Mucosa of stomach (tissue), 1 donor: ENCODE measurements around the gene OR56A5.
"Not testable (repeated sequence)": the region's sequence is repeated elsewhere in the genome, so short reads cannot be mapped to it uniquely, and the experiment has no call there.

ENCODE experiments used
- H3K27me3 ChIP-seq: one replicate; pipeline ENCODE4 v1.7.0; 2013; ENCODE audit warnings: mild to moderate bottlenecking, low read length; ENCODE audit not compliant: control insufficient read depth, insufficient read depth
- H3K36me3 ChIP-seq: one replicate; pipeline ENCODE4 v1.7.0; 2013; ENCODE audit warnings: low read length; ENCODE audit not compliant: control insufficient read depth, insufficient read depth
- H3K4me1 ChIP-seq: one replicate; pipeline ENCODE4 v1.7.0; 2013; ENCODE audit warnings: mild to moderate bottlenecking, low read length; ENCODE audit not compliant: control insufficient read depth, insufficient read depth
- H3K4me3 ChIP-seq: one replicate; pipeline ENCODE4 v1.7.0; 2013; ENCODE audit warnings: low read length
- H3K9ac ChIP-seq: one replicate; pipeline ENCODE4 v1.7.0; 2013; ENCODE audit warnings: mild to moderate bottlenecking, low read length, moderate library complexity
- H3K9me3 ChIP-seq: one replicate; pipeline ENCODE4 v1.7.0; 2013; ENCODE audit warnings: mild to moderate bottlenecking, low read length, moderate library complexity; ENCODE audit not compliant: control insufficient read depth
- donor health status: Pancreatic carcinoma.

Gene OR56A5

DNA sequence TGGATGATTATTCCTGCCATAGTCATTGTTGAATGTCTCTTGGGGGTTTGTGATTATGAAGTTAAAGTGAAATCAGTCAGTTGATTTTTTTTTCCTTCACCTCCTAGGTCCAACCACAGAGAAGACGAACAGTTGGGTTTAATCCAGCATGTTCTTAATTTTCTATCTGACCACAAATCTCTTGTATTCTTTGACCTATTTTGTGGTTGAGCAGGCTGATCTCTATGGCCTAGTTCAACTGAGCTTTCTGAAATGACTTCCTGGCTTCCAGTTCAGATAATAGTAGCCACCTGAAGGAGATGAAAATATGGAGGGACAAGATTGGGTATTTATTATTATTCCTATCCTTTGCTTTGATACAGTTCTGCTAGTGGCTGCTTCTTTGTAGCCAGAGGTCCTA, 5.2 kb upstream of the OR56A5 start:
- Histone ChIP-seq H3K4me1 (no peaks in the 10 kb centered on the region), H3K4me3 (no peak overlapping the region), H3K9ac (no peak overlapping the region), H3K9me3 (no peaks in the 10 kb centered on the region), H3K27me3 (no peaks in the 10 kb centered on the region), H3K36me3 (no peaks in the 10 kb centered on the region)

- Histone ChIP-seq H3K4me3 (no peak overlapping the region), H3K36me3 (no peaks in the 10 kb centered on the region), H3K9me3 (no peaks in the 10 kb centered on the region), H3K27me3 (no peaks in the 10 kb centered on the region), H3K9ac (no peak overlapping the region), H3K4me1 (no peaks in the 10 kb centered on the region)
Observed at GRCh38 chr11:5967708-5968107, 586 bp downstream of the OR56A5 start.

DNA sequence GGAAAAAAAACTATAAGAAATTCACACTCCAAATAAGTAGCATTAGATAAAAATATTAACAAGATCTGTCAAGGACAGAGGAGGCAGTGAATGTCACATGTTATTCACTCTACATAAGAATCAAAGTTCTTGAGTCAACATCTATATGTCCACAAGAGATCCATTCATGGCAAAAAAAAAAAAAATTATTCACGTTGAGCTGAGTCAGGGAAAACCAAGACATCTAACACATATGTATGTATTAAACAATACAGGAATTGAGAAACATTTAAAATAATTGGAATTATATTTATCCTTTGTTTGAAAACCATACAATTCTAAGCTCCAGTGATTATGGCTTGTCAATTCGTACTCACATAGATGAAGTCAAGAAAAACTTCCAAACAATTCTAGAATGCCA, 1.3 kb downstream of the OR56A5 start:
- Histone ChIP-seq H3K36me3 (no peaks in the 10 kb centered on the region), H3K4me1 (no peaks in the 10 kb centered on the region)

DNA sequence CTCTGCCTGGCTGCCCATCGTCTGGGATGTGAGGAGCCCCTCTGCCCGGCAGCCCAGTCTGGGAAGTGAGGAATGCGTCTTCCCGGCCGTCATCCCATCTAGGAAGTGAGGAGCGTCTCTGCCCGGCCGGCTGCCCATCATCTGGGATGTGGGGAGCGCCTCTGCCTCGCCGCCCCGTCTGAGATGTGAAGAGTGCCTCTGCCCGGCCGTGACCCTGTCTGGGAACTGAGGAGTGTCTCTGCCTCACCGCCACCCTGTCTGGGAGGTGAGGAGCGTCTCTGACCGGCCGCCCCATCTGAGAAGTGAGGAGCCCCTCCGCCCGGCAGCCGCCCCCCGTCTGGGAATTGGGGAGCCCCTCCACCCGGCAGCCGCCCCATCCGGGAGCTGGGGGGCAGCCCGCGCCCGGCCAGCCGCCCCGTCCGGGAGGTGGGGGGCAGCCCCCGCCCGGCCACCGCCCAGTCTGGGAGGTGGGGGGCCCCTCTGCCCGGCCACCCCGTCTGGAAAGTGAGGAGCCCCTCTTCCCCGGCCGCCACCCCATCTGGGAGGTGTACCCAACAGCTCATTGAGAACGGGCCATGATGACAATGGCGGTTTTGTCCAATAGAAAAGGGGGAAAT, 7.5 kb downstream of the OR56A5 start:
- H3K27me3 ChIP-seq, H3K36me3 ChIP-seq, H3K9me3 ChIP-seq, H3K9ac ChIP-seq, H3K4me3 ChIP-seq, H3K4me1 ChIP-seq: not testable (repeated sequence)

More for the DNA sequence above, 1.3 kb downstream of the OR56A5 start:
- Histone ChIP-seq H3K9ac (no peak overlapping the region), H3K27me3 (no peaks in the 10 kb centered on the region), H3K9me3 (no peaks in the 10 kb centered on the region), H3K4me3 (no peak overlapping the region)

DNA sequence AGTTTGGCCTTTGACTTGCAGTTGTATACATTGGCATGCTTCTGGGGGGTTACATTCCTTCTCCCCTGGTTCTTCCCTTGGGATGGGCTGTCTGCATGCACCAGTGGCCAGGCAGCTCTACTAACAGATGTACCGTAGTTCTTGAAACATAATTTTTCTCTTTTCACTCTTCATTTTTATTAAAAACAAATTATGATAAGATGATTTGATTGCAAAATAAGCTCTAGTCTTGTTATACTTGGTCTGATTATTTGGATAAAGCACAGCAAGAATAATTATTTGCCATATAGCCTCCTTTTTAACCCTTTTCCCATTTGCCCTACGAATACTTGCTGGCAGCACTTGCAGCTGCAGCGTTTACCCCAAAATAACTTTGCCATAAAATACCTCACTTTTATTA, 12.7 kb downstream of the OR56A5 start:
- Histone ChIP-seq H3K4me1 (no peaks in the 10 kb centered on the region), H3K36me3 (no peaks in the 10 kb centered on the region), H3K9me3 (no peaks in the 10 kb centered on the region), H3K27me3 (no peaks in the 10 kb centered on the region), H3K4me3 (no peak overlapping the region), H3K9ac (no peak overlapping the region)

DNA sequence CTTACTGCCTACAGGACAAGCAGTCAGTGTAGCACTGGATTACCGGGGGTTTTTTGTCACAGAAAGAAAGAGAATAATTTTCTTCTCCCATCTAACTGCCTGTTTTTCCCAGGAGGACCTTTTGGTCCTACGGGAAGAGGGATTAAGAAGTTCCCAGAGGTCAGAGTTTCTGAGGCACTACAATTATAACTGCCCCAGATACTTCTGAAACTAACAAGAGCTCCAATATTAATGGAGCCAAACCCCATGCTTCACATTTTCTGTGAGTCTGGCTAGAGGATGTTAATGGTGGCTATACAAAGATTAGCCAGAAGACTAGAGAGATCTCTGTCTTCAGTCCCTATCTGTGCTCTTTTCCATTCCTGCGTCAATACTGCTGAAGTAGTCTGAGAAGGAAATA, 26.3 kb downstream of the OR56A5 start, which contains the start of gene OR56A3:
TSS of gene OR56A3 (plus strand) at position 301 of the 400 bp plus-strand sequence. CDS start 5,096 bp downstream, outside the sequence.
- no peaks in the 10 kb centered on the region for H3K9me3 ChIP-seq

DNA sequence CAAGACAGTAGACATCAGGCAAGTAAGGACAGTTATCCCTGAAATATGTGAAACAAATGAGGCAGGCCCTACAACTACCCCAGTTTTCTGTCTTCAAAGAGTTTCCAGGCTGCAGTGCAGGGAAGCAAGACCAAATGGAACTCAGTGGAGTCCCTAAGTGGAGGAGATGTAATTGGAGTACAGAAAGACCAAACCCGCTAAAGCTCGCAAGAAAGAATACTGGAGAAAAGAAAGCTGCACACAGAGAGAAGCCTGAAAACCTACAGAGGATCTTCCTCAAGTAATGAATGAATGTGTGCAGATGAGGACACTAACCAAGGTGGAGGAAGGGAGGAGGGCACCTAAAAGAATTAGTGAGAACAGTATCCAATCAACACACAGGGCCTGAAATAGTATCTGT, 27.5 kb downstream of the OR56A5 start:
- Histone ChIP-seq H3K4me1 (no peaks in the 10 kb centered on the region), H3K36me3 (no peaks in the 10 kb centered on the region), H3K9ac (no peak overlapping the region), H3K27me3 (no peaks in the 10 kb centered on the region), H3K9me3 (no peaks in the 10 kb centered on the region), H3K4me3 (no peak overlapping the region)

More for the DNA sequence above, 26.3 kb downstream of the OR56A5 start, which contains the start of gene OR56A3:
- Histone ChIP-seq H3K27me3 (no peaks in the 10 kb centered on the region), H3K4me1 (no peaks in the 10 kb centered on the region), H3K9ac (no peak within 1 kb of the TSS), H3K4me3 (no peak within 1 kb of the TSS), H3K36me3 (no peaks in the 10 kb centered on the region)

- H3K36me3 ChIP-seq = no peaks in the 10 kb centered on the region
- H3K27me3 ChIP-seq = no peaks in the 10 kb centered on the region
- no peaks in the 10 kb centered on the region for H3K4me1 ChIP-seq
- H3K4me3 ChIP-seq = no peak overlapping the region
- no peaks in the 10 kb centered on the region for H3K9me3 ChIP-seq
- no peak overlapping the region for H3K9ac ChIP-seq
Observed at GRCh38 chr11:5938603-5938965, 29.7 kb downstream of the OR56A5 start.

GRCh38 chr11:5937868-5938602, 30.3 kb downstream of the OR56A5 start:
- H3K4me3 ChIP-seq = no peak overlapping the region
- H3K9me3 ChIP-seq = no peaks in the 10 kb centered on the region
- H3K36me3 ChIP-seq = no peaks in the 10 kb centered on the region
- H3K27me3 ChIP-seq = no peaks in the 10 kb centered on the region
- no peak overlapping the region for H3K9ac ChIP-seq
- H3K4me1 ChIP-seq = no peaks in the 10 kb centered on the region

GRCh38 chr11:5933116-5933515, 35.2 kb downstream of the OR56A5 start:
- H3K27me3 ChIP-seq = no peaks in the 10 kb centered on the region
- H3K9me3 ChIP-seq = no peaks in the 10 kb centered on the region
- no peak overlapping the region for H3K9ac ChIP-seq
- H3K4me3 ChIP-seq = no peak overlapping the region
- no peaks in the 10 kb centered on the region for H3K36me3 ChIP-seq
- no peaks in the 10 kb centered on the region for H3K4me1 ChIP-seq

- H3K9me3 ChIP-seq = no peaks in the 10 kb centered on the region
- H3K36me3 ChIP-seq = no peaks in the 10 kb centered on the region
- H3K27me3 ChIP-seq = no peaks in the 10 kb centered on the region
- no peaks in the 10 kb centered on the region for H3K4me1 ChIP-seq
- no peak overlapping the region for H3K9ac ChIP-seq
- no peak overlapping the region for H3K4me3 ChIP-seq
Observed at GRCh38 chr11:5932671-5933070, 35.6 kb downstream of the OR56A5 start.

- no peaks in the 10 kb centered on the region for H3K27me3 ChIP-seq
- H3K9me3 ChIP-seq = no peaks in the 10 kb centered on the region
- no peaks in the 10 kb centered on the region for H3K4me1 ChIP-seq
- H3K9ac ChIP-seq = no peak overlapping the region
- H3K4me3 ChIP-seq = no peak overlapping the region
- no peaks in the 10 kb centered on the region for H3K36me3 ChIP-seq
Observed at GRCh38 chr11:5931061-5931460, 37.2 kb downstream of the OR56A5 start.
